ENCODE measurements around the gene CAMK1D.
"Not testable (repeated sequence)": the region's sequence is repeated elsewhere in the genome, so short reads cannot be mapped to it uniquely, and the experiment has no call there.

CAMK1D gene

DNA sequence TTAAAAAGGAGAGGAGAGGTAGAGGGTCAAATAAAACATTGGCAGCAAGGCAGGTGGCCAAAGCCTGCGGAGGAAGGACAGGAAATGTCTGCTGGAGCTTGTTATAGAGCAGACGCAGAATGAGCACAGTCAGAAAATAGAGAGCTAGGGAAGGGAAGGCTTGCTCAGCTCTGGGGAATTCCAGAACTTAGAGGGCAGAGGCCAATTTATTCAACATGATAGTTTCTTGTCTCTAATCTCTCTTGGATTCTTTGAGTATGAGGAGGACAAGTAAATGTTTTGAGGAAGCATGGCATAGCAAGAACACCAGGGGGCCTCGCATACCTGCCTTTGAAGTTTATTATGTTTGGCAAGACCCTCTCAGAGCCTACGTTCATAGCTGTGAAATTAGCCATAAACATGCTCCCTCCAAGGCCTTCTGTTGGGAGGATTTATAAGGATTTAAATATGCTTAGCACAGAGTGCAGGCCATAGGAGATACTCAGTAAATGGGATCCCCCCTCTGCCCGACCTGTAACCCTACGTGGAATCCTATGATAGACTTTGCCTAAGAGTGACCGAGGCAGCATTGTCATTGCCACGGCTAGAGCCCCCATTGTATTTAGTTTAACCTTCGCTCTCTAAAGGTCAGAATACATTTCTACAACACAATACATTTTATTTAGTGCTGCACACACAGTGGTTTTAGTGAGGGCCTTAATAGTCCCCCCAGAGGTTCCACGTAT lies 358.3 kb downstream of the CAMK1D start:
- DNase-seq = peak; percentile 88

- DNase-seq = no peak
Observed at GRCh38 chr10:12709000-12709401, 359.7 kb downstream of the CAMK1D start.

DNA sequence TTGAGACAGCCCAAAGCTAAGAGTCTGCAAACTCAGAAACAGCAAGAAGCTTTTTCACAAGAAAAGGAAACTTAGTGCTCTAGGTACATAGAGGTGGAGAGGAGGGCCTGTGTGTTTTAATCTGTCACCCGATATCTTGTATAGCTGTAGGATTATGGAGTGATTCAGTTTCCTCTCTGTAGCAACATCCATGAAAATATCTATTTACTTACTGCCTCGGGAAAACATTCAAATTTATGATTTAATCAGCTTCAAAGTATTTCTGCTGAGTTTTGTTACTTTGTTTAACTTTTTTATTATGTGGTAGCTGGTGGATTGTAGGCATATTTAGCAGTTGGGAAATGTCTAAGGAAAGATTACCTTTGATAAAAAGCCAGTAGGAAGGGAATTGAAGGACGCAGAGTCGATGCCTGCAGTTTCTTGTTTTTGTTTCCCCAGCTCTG lies 360.2 kb downstream of the CAMK1D start:
- peak; percentile 36 for DNase-seq

DNA sequence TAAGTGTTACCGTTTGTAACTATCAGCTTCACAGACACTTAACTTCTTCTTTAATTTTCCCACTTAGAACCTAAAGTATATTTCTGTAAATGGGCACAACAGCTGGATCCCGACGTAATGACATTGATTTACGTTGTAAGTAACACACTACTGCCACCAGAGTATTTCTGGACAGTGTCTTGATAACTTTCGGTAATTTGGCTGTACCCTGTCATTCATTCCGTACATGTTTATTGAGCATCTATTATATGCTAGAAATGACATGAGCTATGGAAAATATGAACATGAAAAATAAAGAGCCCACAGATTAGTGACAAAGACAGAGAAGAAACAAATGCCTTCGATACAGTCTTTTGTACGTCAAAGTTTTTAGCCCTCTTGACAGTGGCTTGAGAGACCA lies 360.8 kb downstream of the CAMK1D start:
- DNase-seq = no peak

DNA sequence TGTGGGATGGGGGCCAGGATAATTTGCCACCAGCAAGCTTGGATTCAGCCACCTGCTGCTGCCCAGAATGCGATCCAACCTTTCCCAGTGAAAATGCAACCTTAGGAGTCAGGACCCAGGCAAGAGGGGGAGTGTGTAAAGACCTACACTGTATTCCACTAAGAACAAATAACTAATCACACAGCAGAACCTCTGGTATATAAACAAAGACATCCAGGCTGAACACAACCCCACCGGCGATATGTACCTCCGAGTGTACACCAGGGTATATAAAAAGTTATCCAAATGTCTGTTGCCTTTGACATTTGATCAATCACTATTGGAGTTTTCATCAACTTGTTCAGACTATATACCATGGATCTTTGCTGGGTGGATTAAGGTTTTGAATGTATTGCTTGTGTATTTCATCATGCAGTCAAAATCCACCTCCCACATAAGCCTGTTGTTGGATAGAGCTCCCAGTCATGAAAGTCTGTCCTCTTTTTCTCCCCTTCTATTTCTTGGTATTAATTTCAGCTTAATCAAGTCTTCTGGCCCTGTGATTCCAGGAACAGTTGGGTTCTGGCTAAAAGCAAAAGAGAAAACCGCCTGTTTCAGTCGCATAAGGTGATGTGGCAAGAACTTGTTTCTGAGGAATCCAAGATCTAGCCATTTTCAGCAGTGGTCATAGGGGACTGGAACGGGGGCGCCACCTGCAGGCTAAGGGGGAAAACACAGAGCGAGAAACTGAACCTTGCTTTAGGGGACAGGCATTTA lies 361.4 kb downstream of the CAMK1D start:
- DNase-seq = peak; percentile 58

- no peak for DNase-seq
Observed at GRCh38 chr10:12711350-12711708, 362.0 kb downstream of the CAMK1D start.

DNA sequence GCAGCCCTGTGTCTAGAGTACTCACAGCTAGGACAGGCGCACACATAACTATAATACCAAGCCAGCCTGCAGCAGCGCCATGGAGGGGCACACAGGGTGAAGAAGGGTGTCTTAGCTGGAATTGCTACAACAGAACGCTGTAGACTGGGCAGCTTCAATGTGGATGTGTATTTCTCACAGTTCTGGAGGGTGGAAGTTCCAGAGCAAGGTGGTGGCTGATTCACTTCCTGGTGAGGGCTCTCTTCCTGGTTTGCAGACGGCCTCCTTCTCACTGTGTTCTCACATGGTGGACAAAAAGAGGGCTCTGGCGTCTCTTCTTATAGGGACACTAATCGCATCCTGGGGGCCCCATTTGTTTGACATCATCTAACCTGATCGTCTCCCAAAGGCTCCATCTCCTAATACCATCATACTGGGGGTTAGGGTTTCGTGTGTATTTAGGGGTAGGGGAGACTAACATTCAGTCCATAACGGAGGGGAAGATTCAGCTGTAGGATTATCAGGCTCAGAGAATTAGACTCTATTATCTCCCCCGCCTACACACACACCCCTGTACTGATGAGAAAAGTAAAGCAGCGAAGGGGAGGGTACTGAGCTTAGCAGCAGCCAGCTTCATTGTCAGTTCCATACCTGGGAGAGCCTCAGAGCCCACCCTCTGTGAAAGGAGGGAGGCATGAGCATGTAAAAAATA lies 363.1 kb downstream of the CAMK1D start:
- DNase-seq = no peak

- not testable (repeated sequence) for DNase-seq
Observed at GRCh38 chr10:12712984-12713316, 363.6 kb downstream of the CAMK1D start.

DNA sequence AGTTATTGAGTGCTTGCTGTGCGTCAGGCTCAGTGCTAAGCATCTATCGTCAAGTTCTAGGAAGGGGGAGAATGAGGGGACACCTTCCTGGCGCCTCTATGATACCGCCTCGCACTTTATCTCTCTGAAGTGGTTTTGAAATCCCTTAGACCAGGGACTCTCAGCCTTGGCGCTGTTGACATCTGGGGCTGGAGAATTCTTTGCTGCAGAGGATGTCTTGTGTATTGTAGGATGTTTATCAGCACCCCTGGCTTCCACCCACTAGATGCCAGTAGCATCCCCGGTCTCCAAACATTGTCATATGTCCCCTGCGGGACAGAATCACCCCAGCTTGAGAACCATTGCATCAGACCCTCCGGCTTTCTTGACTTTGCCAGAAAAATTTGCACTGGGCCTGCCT lies 366.7 kb downstream of the CAMK1D start:
- no peak for DNase-seq

GRCh38 chr10:12717981-12718707 lies 368.8 kb downstream of the CAMK1D start:
- no peak for DNase-seq

DNA sequence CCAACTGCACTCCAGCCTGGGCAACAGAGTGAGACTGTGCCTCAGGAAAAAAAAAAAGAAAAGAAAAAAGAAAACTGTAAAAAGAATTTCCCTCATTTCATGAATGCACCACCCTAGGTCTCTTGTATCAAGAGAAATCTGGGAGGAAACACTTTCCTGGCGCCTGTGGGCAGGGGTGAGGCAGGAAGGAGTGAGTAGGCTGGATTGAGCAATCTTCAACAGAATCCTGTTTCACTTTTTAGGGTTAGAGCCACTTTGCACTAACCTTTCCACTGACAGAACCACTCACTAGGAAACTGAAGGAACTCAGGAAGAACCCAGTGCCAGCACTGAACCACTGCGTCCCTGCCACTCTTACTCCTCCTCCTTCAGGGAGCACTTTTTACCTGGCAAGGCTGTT lies 370.0 kb downstream of the CAMK1D start:
- no peak for DNase-seq

- peak; percentile 62 for DNase-seq
Observed at GRCh38 chr10:12720217-12720981, 371.1 kb downstream of the CAMK1D start.

DNA sequence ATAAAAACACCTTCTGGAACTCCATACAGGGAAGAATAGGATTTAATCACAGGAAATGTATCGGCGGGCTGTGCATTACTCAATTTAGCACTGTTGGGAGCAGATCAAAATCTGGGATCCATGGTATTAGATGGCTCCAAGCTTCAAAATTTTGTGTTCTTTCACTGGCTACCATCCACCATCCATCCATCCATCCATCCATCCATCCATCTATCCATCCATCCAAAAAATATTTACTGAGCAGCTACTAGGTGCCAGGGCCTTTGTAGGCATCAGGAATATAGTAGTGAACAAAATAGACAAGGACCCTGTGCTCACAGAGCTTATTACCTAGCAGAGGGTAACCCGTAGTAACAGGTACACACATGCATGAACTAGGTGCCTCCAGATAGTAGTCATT lies 372.0 kb downstream of the CAMK1D start:
- no peak for DNase-seq

GRCh38 chr10:12723220-12723619 lies 373.9 kb downstream of the CAMK1D start:
- DNase-seq = no peak

- no peak for DNase-seq
Observed at GRCh38 chr10:12724807-12725579, 375.6 kb downstream of the CAMK1D start.

- not testable (repeated sequence) for DNase-seq
Observed at GRCh38 chr10:12725580-12725888, 376.2 kb downstream of the CAMK1D start.

DNA sequence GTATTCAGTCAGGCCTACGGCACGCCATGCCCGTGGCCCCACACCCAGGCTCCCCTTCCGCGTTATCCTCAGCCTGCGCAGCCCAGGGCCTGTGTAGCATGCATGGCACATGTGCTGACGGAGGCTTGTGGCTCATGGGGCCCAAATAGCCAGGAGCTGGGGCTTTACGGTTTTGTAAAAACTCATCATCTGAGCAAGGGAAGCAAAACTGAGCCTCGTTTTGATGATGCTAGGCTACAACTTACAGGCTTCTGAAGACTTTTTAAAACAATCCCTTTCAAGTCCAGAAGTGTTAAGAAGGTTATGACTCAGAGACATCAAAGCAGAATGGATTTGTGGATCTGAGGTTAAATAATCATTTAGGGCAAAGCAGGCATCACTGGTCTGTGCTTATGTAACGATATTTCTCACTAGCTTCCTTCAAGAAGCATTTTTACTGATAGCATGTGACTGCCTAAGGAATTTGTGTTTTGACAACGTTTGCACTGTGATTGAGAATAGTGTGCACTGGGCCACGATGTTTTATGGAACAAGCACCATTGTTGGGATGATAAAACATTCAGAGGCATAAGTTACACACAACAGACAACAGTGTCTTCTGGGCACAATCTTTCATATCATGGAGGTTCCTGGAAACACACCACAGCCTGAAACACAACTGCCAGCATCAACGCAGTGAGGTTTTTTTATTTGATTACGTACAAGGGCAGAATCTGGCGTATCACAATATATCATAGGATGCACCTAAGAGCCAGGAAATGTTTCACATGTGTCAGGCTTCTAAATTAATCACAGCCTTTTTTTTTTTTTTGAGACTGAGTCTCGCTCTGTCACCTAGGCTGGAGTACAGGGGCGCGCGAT lies 377.9 kb downstream of the CAMK1D start:
- DNase-seq = no peak

- DNase-seq = no peak
Observed at GRCh38 chr10:12727832-12728215, 378.5 kb downstream of the CAMK1D start.

GRCh38 chr10:12728494-12728893 lies 379.1 kb downstream of the CAMK1D start:
- no peak for DNase-seq

- DNase-seq = no peak
Observed at GRCh38 chr10:12729885-12730284, 380.5 kb downstream of the CAMK1D start.

All from amniotic stem cell (primary cell).